PC-9 (cell line): Measurements from ENCODE around the gene IFITM1.

Experiments
- EZH2 ChIP-seq: fragments of 200-600 bp; sonication (generic); IDR thresholded peaks from 2 replicates; pipeline ENCODE4 v1.8.0; 2017; ENCODE audit warnings: antibody characterized with exemption, low read depth
- TF ChIP-seq, protein P1 (sequence below): fragments of 200-600 bp; sonication (generic); conservative IDR thresholded peaks from 2 replicates; pipeline ENCODE4 v1.6.1; 2017; ENCODE audit warnings: mixed run types, antibody characterized with exemption, mild to moderate bottlenecking, moderate library complexity

DNA sequence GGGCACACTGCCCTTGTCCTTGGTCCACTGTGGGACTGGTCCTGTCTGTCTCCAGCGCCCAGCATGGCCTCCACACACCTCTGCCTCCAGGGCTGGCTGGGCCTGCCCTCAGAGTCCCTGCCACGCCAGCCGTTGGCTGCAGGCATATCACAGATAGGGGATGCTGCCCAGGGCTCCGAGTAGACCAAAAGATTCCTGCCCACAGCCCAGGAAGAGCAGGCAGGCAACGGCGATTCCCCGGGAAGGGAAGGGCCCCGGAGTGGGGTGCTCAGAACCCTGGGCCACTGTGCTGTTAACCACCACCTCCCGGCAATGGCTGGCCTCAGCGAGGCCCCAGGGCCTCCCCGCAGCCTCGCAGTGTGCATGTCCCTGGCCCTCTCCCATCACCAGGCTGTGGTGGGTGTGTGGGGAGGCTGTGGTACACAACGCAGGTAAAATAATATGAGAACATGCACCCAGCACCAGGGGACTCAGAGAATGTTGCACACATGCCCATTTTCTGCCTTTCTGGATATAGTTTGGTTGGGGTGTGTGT lies 16.7 kb upstream of the IFITM1 start:
- TF ChIP-seq EZH2, result no peak
- TF ChIP-seq, protein P1, sequence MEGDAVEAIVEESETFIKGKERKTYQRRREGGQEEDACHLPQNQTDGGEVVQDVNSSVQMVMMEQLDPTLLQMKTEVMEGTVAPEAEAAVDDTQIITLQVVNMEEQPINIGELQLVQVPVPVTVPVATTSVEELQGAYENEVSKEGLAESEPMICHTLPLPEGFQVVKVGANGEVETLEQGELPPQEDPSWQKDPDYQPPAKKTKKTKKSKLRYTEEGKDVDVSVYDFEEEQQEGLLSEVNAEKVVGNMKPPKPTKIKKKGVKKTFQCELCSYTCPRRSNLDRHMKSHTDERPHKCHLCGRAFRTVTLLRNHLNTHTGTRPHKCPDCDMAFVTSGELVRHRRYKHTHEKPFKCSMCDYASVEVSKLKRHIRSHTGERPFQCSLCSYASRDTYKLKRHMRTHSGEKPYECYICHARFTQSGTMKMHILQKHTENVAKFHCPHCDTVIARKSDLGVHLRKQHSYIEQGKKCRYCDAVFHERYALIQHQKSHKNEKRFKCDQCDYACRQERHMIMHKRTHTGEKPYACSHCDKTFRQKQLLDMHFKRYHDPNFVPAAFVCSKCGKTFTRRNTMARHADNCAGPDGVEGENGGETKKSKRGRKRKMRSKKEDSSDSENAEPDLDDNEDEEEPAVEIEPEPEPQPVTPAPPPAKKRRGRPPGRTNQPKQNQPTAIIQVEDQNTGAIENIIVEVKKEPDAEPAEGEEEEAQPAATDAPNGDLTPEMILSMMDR, result no peak
